Measurements from ENCODE around the gene SMOC2. TPM values are rescaled to one million over a fixed set of nuclear protein-coding genes. Genes with fewer than 3 reads are reported as not detected.
"Not testable (repeated sequence)": the region's sequence is repeated elsewhere in the genome, so short reads cannot be mapped to it uniquely, and the experiment has no call there.

SMOC2 gene
- total and polyA plus RNA-seq, 2 donors (not counting 1 experiment from before 2014, with no cell fraction given) = 0.37 TPM; not detected in 1

DNA sequence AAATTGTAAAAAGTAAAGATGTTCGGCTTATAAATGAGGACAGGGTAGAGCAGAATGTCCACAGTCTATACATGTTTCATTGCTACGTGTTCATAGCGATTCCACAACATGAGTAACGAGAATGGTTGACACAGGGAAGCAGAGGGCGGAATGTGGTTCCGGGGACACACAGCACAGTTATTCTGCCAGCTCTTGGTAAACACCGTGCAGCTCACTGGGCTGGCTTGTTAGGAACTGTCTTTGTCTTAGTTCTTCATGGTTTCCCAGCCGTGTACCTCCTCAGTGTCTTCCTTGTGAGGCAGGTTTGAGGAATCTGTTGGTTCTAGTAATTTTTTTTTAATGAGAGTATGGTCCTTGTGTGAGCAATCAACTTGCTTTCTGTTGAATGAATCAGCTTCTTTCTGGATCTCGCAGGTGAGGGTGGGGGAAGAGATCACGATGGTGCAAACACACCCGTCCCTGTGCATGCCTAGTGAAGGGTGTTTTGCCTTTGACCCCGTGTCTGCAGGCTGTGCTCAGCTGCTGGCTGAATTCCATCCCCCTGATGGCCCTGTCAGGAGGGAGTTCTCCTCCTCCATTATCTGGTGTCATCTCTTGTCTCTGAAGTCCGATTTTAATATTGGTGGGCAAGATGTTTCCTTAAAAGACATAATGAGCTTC, 168.2 kb downstream of the SMOC2 start:
- no peak for DNase-seq
- no peak for ATAC-seq (ENCODE audit: low read depth)
- Histone ChIP-seq H2AFZ (ENCODE audit: insufficient read depth, low read depth, low read length, poor library complexity, severe bottlenecking) (no peak overlapping the region), H3K9me3 (ENCODE audit: control extremely low read depth in 1 of 3, control insufficient read depth in 2 of 3, insufficient read depth in 1 of 3, low read length in 2 of 3) (peaks cover 0 to 32% (median 0%) of the 10 kb centered on the region in 3 donors), H3K4me2 (replicated peaks; ENCODE audit: low read depth, low read length, poor library complexity, severe bottlenecking) (no peak overlapping the region), H3K79me2 (ENCODE audit: control insufficient read depth, insufficient read depth, low read length) (no peaks in the 10 kb centered on the region), H3K36me3 (replicated peaks in 1 of 2; ENCODE audit: control extremely low read depth in 1 of 2, control insufficient read depth in 1 of 2, extremely low read depth in 1 of 2, insufficient read depth in 2 of 2, low read length in 1 of 2) (no peaks in the 10 kb centered on the region), H3K4me1 (ENCODE audit: control insufficient read depth in 2 of 2, insufficient read depth in 2 of 2, low read length in 2 of 2) (no peaks in the 10 kb centered on the region), H4K20me1 (ENCODE audit: control insufficient read depth, insufficient read depth, low read length, poor library complexity, severe bottlenecking) (no peaks in the 10 kb centered on the region), H3K9ac (ENCODE audit: low read length) (no peak overlapping the region), H3K27ac (ENCODE audit: low read length in 2 of 2) (no peak overlapping the region), H3K4me3 (ENCODE audit: control extremely low read depth in 1 of 5, extremely low read depth in 1 of 5, insufficient read depth in 1 of 5, low read depth in 2 of 5, low read length in 4 of 5) (no peak overlapping the region), H3K27me3 (replicated peaks in 1 of 4; ENCODE audit: control extremely low read depth in 1 of 4, control insufficient read depth in 3 of 4, insufficient read depth in 4 of 4, low read length in 3 of 4) (no peaks in the 10 kb centered on the region)
- Mint-ChIP-seq H3K27me3 (no peaks in the 10 kb centered on the region), H3K9me3 (ENCODE audit: insufficient read depth) (no peaks in the 10 kb centered on the region), H3K27ac (no peak overlapping the region), H3K4me3 (no peak overlapping the region), H3K4me1 (no peaks in the 10 kb centered on the region)
- ChIA-PET CTCF (no interaction called here), POLR2A (no interaction called here)
- intact Hi-C loops (cut with micrococcal nuclease) = no loop called here
- WGBS (ENCODE audit: insufficient coverage) = 91% methylated on average over 11 of the region's 13 CpGs
- no peak for TF ChIP-seq EZH2 (IDR thresholded peaks at IDR 0.05; ENCODE audit: borderline replicate concordance, insufficient read depth, low read depth, low read length, poor library complexity, severe bottlenecking)
- TF ChIP-seq, protein P1, sequence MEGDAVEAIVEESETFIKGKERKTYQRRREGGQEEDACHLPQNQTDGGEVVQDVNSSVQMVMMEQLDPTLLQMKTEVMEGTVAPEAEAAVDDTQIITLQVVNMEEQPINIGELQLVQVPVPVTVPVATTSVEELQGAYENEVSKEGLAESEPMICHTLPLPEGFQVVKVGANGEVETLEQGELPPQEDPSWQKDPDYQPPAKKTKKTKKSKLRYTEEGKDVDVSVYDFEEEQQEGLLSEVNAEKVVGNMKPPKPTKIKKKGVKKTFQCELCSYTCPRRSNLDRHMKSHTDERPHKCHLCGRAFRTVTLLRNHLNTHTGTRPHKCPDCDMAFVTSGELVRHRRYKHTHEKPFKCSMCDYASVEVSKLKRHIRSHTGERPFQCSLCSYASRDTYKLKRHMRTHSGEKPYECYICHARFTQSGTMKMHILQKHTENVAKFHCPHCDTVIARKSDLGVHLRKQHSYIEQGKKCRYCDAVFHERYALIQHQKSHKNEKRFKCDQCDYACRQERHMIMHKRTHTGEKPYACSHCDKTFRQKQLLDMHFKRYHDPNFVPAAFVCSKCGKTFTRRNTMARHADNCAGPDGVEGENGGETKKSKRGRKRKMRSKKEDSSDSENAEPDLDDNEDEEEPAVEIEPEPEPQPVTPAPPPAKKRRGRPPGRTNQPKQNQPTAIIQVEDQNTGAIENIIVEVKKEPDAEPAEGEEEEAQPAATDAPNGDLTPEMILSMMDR (IDR thresholded peaks at IDR 0.05) = no peak

DNA sequence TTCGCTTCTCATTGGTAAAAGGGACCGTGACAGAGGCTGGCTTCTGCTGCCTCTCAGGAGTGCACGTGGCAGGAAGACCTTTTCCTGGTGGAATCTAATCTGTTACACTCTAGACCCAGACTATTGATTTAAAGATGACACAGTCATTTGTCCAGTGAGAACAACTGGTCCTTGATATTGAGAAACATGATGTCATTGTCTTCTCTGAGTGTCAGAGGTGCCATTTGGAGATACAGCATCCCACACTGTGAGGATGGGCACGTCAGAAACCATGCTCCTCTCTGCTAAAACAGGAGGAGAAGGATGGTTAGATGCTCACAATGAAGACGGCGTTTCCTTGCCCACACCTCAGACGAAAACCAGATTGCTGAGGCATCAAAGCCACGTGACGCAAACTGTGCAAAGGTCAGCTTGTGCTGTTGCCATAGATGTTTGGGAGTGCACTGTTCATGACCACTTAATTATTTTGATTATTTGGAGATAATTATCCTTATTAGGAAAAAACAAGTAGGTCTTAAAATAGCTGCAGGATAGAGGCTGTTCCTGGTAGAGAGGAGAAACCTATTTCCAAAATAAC, 169.0 kb downstream of the SMOC2 start:
- ChIA-PET POLR2A (no interaction called here), CTCF (no interaction called here)
- Histone ChIP-seq H3K4me3 (ENCODE audit: control extremely low read depth in 1 of 5, extremely low read depth in 1 of 5, insufficient read depth in 1 of 5, low read depth in 2 of 5, low read length in 4 of 5) (no peak overlapping the region), H3K27me3 (replicated peaks in 1 of 4; ENCODE audit: control extremely low read depth in 1 of 4, control insufficient read depth in 3 of 4, insufficient read depth in 4 of 4, low read length in 3 of 4) (no peaks in the 10 kb centered on the region), H3K9ac (ENCODE audit: low read length) (no peak overlapping the region), H3K9me3 (ENCODE audit: control extremely low read depth in 1 of 3, control insufficient read depth in 2 of 3, insufficient read depth in 1 of 3, low read length in 2 of 3) (peaks cover 0 to 32% (median 0%) of the 10 kb centered on the region in 3 donors), H3K4me1 (ENCODE audit: control insufficient read depth in 2 of 2, insufficient read depth in 2 of 2, low read length in 2 of 2) (no peaks in the 10 kb centered on the region), H3K4me2 (replicated peaks; ENCODE audit: low read depth, low read length, poor library complexity, severe bottlenecking) (no peak overlapping the region), H3K36me3 (replicated peaks in 1 of 2; ENCODE audit: control extremely low read depth in 1 of 2, control insufficient read depth in 1 of 2, extremely low read depth in 1 of 2, insufficient read depth in 2 of 2, low read length in 1 of 2) (no peaks in the 10 kb centered on the region), H4K20me1 (ENCODE audit: control insufficient read depth, insufficient read depth, low read length, poor library complexity, severe bottlenecking) (no peaks in the 10 kb centered on the region), H2AFZ (ENCODE audit: insufficient read depth, low read depth, low read length, poor library complexity, severe bottlenecking) (no peak overlapping the region), H3K79me2 (ENCODE audit: control insufficient read depth, insufficient read depth, low read length) (no peaks in the 10 kb centered on the region), H3K27ac (ENCODE audit: low read length in 2 of 2) (no peak overlapping the region)
- Mint-ChIP-seq H3K27ac (no peak overlapping the region), H3K9me3 (ENCODE audit: insufficient read depth) (no peaks in the 10 kb centered on the region), H3K4me1 (no peaks in the 10 kb centered on the region), H3K4me3 (no peak overlapping the region), H3K27me3 (no peaks in the 10 kb centered on the region)
- TF ChIP-seq EZH2 (IDR thresholded peaks at IDR 0.05; ENCODE audit: borderline replicate concordance, insufficient read depth, low read depth, low read length, poor library complexity, severe bottlenecking) = no peak
- TF ChIP-seq, protein P1 (IDR thresholded peaks at IDR 0.05) = no peak
- DNase-seq (no peak), ATAC-seq (ENCODE audit: low read depth) (no peak)
- whole genome bisulfite sequencing (ENCODE audit: insufficient coverage) = 75% methylated on average over 9 of the region's 9 CpGs
- intact Hi-C loops (cut with micrococcal nuclease) = no loop called here

DNA sequence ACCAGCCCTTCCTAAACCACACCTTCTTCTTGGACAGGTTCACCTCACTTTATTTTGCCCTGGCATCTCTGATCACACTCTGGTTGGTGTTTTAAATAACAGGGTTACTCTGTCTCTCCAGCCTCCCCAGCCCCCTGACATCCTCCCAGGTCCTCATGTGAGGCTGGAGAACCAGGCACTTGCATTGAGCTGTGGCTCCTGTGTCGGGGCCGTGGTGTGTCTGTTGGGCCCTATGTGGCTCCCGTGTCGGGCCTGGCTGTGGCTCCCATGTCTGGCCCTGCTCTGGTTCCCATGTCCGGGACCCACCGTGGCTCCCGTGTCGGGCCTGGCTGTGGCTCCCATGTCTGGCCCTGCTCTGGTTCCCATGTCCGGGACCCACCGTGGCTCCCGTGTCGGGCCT, 170.0 kb downstream of the SMOC2 start:
- H3K4me1 Mint-ChIP-seq; H3K4me3 ChIP-seq (ENCODE audit: control extremely low read depth in 1 of 5, extremely low read depth in 1 of 5, insufficient read depth in 1 of 5, low read depth in 2 of 5, low read length in 4 of 5); H3K36me3 ChIP-seq (replicated peaks in 1 of 2; ENCODE audit: control extremely low read depth in 1 of 2, control insufficient read depth in 1 of 2, extremely low read depth in 1 of 2, insufficient read depth in 2 of 2, low read length in 1 of 2); H3K4me2 ChIP-seq (replicated peaks; ENCODE audit: low read depth, low read length, poor library complexity, severe bottlenecking); H3K4me3 Mint-ChIP-seq; H3K27ac ChIP-seq (ENCODE audit: low read length in 2 of 2); H3K27ac Mint-ChIP-seq; H3K4me1 ChIP-seq (ENCODE audit: control insufficient read depth in 2 of 2, insufficient read depth in 2 of 2, low read length in 2 of 2); H3K27me3 ChIP-seq (replicated peaks in 1 of 4; ENCODE audit: control extremely low read depth in 1 of 4, control insufficient read depth in 3 of 4, insufficient read depth in 4 of 4, low read length in 3 of 4); ATAC-seq (ENCODE audit: low read depth); DNase-seq; H3K27me3 Mint-ChIP-seq; H3K9ac ChIP-seq (ENCODE audit: low read length); CTCF ChIA-PET; H2AFZ ChIP-seq (ENCODE audit: insufficient read depth, low read depth, low read length, poor library complexity, severe bottlenecking); H3K9me3 Mint-ChIP-seq (ENCODE audit: insufficient read depth); intact Hi-C loops (cut with micrococcal nuclease); POLR2A ChIA-PET; H3K79me2 ChIP-seq (ENCODE audit: control insufficient read depth, insufficient read depth, low read length); H4K20me1 ChIP-seq (ENCODE audit: control insufficient read depth, insufficient read depth, low read length, poor library complexity, severe bottlenecking): not testable (repeated sequence)
- peaks cover 0 to 38% (median 0%) of the 10 kb centered on the region in 3 donors for H3K9me3 ChIP-seq (ENCODE audit: control extremely low read depth in 1 of 3, control insufficient read depth in 2 of 3, insufficient read depth in 1 of 3, low read length in 2 of 3)
- 100% methylated on average over 4 of the region's 12 CpGs for WGBS (ENCODE audit: insufficient coverage)

Data from B cell (primary cell).